DND-41 (cell line): Measurements from ENCODE around the gene CFAP221.

Experiments used
- ATAC-seq: fragments of 200-7000 bp; cut with Tn5 transposase; 3 replicates; pipeline ENCODE4 v1.9.1; 2021; ENCODE audit warnings: low read depth; ENCODE audit not compliant: insufficient read depth
- DNase-seq: peaks from one replicate; pipeline ENCODE4 v3.0.0-alpha.2; 2020
- H2AFZ ChIP-seq: 2 replicates; pipeline ENCODE4 v1.6.0; 2012; ENCODE audit warnings: low read depth, low read length
- H3K27ac ChIP-seq: 2 replicates; pipeline ENCODE4 v1.5.1; 2012; ENCODE audit warnings: low read length, inconsistent platforms
- H3K27me3 ChIP-seq: fragments of 200-600 bp; sonication (generic); 2 replicates; pipeline ENCODE4 v1.6.0; 2012; ENCODE audit warnings: low read length, mild to moderate bottlenecking, inconsistent platforms; ENCODE audit not compliant: insufficient read depth, poor library complexity
- H3K36me3 ChIP-seq: 2 replicates; pipeline ENCODE4 v1.5.1; 2012; ENCODE audit warnings: low read length, inconsistent platforms; ENCODE audit not compliant: insufficient read depth
- H3K4me1 ChIP-seq: 2 replicates; pipeline ENCODE4 v1.5.1; 2012; ENCODE audit warnings: mild to moderate bottlenecking, low read length; ENCODE audit not compliant: insufficient read depth
- H3K4me2 ChIP-seq: 2 replicates; pipeline ENCODE4 v1.6.0; 2012; ENCODE audit warnings: mild to moderate bottlenecking, moderate library complexity, low read length, inconsistent platforms; ENCODE audit not compliant: insufficient read depth
- H3K4me3 ChIP-seq, 2 experiments: fragments of 200-600 bp in 1 of 2; shearing (Covaris generic) in 1 of 2; 2 replicates each; pipeline ENCODE4 v1.5.1; 2012 to 2016; ENCODE audit warnings: inconsistent platforms in 2 of 2, low read length in 2 of 2, mild to moderate bottlenecking in 2 of 2, low read depth in 1 of 2, moderate library complexity in 1 of 2
- H3K79me2 ChIP-seq: 2 replicates; pipeline ENCODE4 v1.6.0; 2012; ENCODE audit warnings: low read length, inconsistent platforms; ENCODE audit not compliant: insufficient read depth
- H3K9ac ChIP-seq: 2 replicates; pipeline ENCODE4 v1.6.0; 2012; ENCODE audit warnings: low read depth, mild to moderate bottlenecking, inconsistent platforms, low read length, moderate library complexity
- H3K9me3 ChIP-seq: 2 replicates; pipeline ENCODE4 v1.5.1; 2012; ENCODE audit warnings: low read length, moderate library complexity, mild to moderate bottlenecking, inconsistent platforms; ENCODE audit not compliant: insufficient read depth, severe bottlenecking
- H4K20me1 ChIP-seq: 2 replicates; pipeline ENCODE4 v1.6.0; 2012; ENCODE audit warnings: low read length; ENCODE audit not compliant: insufficient read depth
- EZH2 ChIP-seq: IDR thresholded peaks from 3 replicates; pipeline ENCODE4 v1.6.1; 2012; ENCODE audit warnings: borderline replicate concordance, low read depth, mild to moderate bottlenecking, moderate library complexity, low read length, inconsistent platforms; ENCODE audit not compliant: severe bottlenecking
- TF ChIP-seq, protein P1 (sequence below): IDR thresholded peaks from 2 replicates; pipeline ENCODE4 v1.5.1; 2012; ENCODE audit warnings: borderline replicate concordance, low read length, moderate library complexity, mild to moderate bottlenecking; ENCODE audit not compliant: poor library complexity, severe bottlenecking; ENCODE audit errors: extremely low read depth

The CFAP221 gene

GRCh38 chr2:119536211-119536610 lies 8.0 kb upstream of the CFAP221 start:
- no peak for DNase-seq
- TF ChIP-seq, protein P1, sequence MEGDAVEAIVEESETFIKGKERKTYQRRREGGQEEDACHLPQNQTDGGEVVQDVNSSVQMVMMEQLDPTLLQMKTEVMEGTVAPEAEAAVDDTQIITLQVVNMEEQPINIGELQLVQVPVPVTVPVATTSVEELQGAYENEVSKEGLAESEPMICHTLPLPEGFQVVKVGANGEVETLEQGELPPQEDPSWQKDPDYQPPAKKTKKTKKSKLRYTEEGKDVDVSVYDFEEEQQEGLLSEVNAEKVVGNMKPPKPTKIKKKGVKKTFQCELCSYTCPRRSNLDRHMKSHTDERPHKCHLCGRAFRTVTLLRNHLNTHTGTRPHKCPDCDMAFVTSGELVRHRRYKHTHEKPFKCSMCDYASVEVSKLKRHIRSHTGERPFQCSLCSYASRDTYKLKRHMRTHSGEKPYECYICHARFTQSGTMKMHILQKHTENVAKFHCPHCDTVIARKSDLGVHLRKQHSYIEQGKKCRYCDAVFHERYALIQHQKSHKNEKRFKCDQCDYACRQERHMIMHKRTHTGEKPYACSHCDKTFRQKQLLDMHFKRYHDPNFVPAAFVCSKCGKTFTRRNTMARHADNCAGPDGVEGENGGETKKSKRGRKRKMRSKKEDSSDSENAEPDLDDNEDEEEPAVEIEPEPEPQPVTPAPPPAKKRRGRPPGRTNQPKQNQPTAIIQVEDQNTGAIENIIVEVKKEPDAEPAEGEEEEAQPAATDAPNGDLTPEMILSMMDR, result no peak
- no peak for TF ChIP-seq EZH2

DNA sequence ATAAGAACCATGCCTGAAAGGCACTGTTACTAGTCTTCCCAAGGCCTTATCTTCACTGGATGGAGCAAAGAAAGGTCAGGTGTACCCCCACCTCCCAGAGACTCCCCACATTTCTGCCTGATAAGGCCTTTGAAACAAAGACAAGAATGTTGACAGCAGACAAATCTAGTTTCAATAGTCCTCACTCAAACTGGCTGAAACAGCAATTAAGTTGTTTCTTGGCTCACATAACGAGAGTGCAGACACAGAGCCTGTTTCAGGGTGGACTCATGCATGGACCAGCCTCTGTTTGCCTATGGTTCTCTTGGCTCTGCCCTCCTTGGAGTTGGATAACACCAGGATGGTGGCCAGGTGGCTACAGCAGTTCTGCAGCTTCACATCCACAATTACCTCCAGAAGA lies 7.5 kb upstream of the CFAP221 start:
- no peak for ATAC-seq
- Histone ChIP-seq H3K4me2 (no peak overlapping the region), H4K20me1 (no peaks in the 10 kb centered on the region), H3K9me3 (peaks cover 14% of the 10 kb centered on the region), H3K9ac (no peak overlapping the region), H3K4me3 (no peak overlapping the region), H3K36me3 (no peaks in the 10 kb centered on the region), H2AFZ (no peak overlapping the region), H3K4me1 (no peaks in the 10 kb centered on the region), H3K27me3 (peaks cover 5% of the 10 kb centered on the region), H3K27ac (no peak overlapping the region), H3K79me2 (no peaks in the 10 kb centered on the region)
- no peak for DNase-seq
- TF ChIP-seq EZH2, result no peak
- TF ChIP-seq, protein P1, result no peak

More at GRCh38 chr2:119536211-119536610, 8.0 kb upstream of the CFAP221 start:
- H2AFZ ChIP-seq, result no peak overlapping the region
- no peak for ATAC-seq
- H3K79me2 ChIP-seq, result no peaks in the 10 kb centered on the region
- H3K9me3 ChIP-seq, result peaks cover 14% of the 10 kb centered on the region
- H3K27me3 ChIP-seq, result peaks cover 5% of the 10 kb centered on the region
- no peak overlapping the region for H3K4me2 ChIP-seq
- no peaks in the 10 kb centered on the region for H3K36me3 ChIP-seq
- H3K9ac ChIP-seq, result no peak overlapping the region
- H4K20me1 ChIP-seq, result no peaks in the 10 kb centered on the region
- no peak overlapping the region for H3K27ac ChIP-seq
- H3K4me3 ChIP-seq, result no peak overlapping the region
- no peaks in the 10 kb centered on the region for H3K4me1 ChIP-seq

DNA sequence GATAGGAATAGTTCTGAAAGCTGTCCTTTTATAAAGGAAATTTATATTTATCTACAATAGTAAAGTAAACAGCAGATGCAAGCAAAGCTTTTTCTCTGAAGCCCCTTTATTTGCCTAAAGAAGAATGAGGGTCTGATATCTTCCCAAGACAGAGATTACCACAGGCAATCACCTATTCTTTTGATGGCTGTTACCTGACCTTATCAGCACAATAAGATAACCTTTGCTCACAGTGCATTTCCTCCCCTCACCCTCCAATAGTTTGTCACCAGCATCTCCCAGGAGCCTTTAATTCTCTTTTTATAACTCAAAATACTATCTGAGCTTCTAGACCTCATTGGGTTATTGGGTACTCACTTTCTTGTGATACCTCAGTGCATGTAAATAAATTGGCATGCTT lies 6.5 kb upstream of the CFAP221 start:
- Histone ChIP-seq H3K79me2 (no peaks in the 10 kb centered on the region), H2AFZ (no peak overlapping the region), H4K20me1 (no peaks in the 10 kb centered on the region), H3K9me3 (peaks cover 14% of the 10 kb centered on the region), H3K9ac (no peak overlapping the region), H3K27me3 (peaks cover 5% of the 10 kb centered on the region), H3K36me3 (no peaks in the 10 kb centered on the region), H3K4me3 (no peak overlapping the region), H3K27ac (no peak overlapping the region), H3K4me2 (no peak overlapping the region), H3K4me1 (no peaks in the 10 kb centered on the region)
- TF ChIP-seq, protein P1, result no peak
- no peak for TF ChIP-seq EZH2
- no peak for ATAC-seq
- no peak for DNase-seq

- no peaks in the 10 kb centered on the region for H3K79me2 ChIP-seq
- H4K20me1 ChIP-seq, result no peaks in the 10 kb centered on the region
- no peak overlapping the region for H3K4me2 ChIP-seq
- H3K4me1 ChIP-seq, result no peaks in the 10 kb centered on the region
- DNase-seq (no peak), ATAC-seq (no peak)
- no peaks in the 10 kb centered on the region for H3K9me3 ChIP-seq
- H3K9ac ChIP-seq, result no peak overlapping the region
- no peak for TF ChIP-seq EZH2
- H2AFZ ChIP-seq, result no peak overlapping the region
- no peaks in the 10 kb centered on the region for H3K36me3 ChIP-seq
- H3K27ac ChIP-seq, result no peak overlapping the region
- peaks cover 5% of the 10 kb centered on the region for H3K27me3 ChIP-seq
- H3K4me3 ChIP-seq, result no peak overlapping the region
These were observed 2.8 kb upstream of the CFAP221 start for GRCh38 chr2:119541476-119541875.
